HG03108 (cell line): Measurements from ENCODE around the gene PES1.
"Not testable (repeated sequence)": the region's sequence is repeated elsewhere in the genome, so short reads cannot be mapped to it uniquely, and the experiment has no call there.

Source experiments
- ATAC-seq: cut with Tn5 transposase; IDR thresholded peaks from one replicate; pipeline ENCODE4 v1.9.1; 2021; ENCODE audit warnings: moderate library complexity; ENCODE audit not compliant: unreplicated experiment

Gene PES1

GRCh38 chr22:30578481-30578880, 13.2 kb downstream of the PES1 start:
- ATAC-seq = no peak

GRCh38 chr22:30575859-30576258, 15.9 kb downstream of the PES1 start:
- ATAC-seq = no peak

DNA sequence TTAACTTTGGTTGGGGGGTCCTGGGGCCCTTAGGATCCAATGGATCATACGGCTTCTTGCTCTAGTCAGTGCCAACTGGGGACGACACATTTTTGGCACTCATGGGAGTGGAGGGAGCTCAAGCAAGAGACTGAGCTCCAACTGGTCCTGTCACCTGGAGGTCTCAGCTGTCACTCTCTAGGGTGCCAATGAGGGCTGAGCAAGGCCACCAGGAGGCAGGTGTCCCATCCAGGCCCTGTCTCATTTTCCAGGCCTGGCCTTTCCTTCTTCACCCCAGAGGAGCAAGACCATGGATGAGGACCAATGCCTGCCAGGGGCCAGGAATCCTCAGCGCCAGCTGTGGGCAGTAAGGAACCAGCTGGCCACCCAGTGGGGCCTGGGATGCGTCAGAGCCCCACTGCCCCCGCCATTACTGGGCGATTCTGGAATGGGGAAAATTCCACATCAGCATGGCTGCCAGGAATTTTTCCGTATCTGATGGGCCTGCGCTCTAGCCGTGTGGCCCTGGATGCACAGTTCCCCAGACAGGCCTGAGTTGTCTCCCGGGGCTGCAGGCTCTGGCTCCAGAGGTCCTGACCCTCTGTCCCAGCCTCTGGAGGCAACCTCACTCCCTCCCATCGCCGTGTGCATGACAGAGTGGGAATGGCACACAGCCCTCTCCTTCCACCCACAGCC, 16.6 kb downstream of the PES1 start:
- no peak for ATAC-seq

DNA sequence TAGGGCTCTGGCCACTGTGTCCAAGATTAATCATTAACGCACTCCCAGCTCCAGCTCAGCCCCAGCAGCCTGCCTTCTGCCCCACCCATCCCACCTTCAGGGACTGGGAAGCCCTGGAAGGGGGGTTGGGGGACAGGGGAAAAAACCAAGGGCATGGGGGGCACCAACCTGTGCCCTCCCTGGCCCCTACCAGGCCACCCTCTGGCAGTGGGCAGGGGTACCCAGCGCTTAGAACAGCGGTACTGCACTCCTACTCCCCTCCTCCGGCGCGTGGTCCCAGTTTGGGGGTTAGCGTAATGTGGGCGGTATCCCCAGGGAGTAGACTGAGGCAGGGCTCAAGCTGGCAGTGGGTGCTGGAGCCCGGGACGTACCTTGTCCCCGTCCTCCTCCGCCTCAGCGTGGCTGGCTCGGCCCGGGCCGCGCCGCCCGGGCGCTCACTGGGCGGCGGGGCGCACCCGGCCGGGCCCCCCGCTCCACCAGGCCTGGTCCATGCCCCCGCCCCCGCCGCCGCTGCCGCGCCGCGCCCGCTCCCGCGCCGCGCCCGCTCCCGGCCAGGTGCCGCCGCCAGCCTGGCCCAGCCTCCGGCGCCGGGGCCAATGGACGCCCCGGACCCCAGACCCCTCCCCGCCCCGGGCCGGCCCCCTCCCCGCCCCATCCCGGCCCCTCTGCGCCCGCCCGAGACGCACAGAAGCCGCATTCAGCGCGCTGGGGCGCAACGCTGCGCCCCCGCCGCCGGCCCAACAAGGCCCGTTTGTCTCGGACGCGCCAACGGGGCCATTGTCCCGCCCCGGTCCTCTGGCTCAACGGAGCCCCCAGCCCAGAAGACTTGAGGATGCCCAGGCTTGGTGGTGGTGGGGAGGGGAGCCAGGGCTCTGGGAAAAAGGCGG, 17.4 kb downstream of the PES1 start, which contains the start of gene GAL3ST1:
Gene GAL3ST1, minus strand, starts transcription at position 571 of the 887 bp plus-strand sequence. CDS start 17,273 bp downstream, outside the sequence.
- ATAC-seq = no peak

GRCh38 chr22:30573594-30574094, 18.1 kb downstream of the PES1 start:
- ATAC-seq = no peak

GRCh38 chr22:30572840-30573593, 18.7 kb downstream of the PES1 start:
- ATAC-seq = no peak

DNA sequence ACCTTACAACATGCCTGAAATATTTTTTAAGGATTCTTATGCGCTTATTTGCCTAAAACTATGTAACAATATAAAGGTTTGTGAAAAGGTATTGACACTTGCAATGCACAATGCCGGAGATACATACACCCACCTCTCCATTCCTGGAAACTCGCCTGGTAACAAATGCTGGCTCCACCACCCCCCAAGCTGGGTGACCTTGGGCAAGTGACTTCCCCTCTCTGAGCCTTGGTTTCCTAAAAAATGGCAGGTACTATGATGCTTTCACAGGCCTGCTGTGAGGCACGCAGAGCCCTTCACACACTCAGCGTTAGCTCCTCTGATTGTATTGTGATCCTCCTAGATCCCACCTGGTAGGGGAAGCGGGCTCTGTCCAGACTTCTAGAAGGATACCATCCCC, 19.5 kb downstream of the PES1 start:
- no peak for ATAC-seq

DNA sequence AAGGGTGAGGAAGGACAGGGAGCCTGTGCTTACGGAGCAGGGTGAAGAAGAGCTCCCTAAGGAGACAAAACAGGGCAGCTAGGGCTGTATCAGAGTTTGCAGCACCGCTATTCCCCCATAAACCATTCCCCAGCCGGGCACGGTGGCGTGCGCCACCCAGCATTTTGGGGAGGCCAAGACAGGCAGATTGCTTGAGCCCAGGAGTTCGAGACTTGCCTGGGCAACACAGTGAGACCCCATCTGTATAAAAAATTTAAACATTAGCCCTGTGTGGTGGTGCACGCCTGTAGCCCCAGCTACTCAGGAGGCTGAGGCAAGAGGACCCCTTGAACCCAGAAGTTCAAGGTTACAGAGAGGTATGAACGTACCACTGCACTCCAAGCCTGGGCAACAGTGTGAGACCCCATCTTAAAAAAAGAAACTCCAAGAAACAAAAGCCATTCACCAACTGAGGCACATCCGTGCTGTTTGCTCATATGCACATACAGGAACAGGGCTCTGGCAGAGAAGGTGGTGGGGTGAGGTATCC, 22.0 kb downstream of the PES1 start:
- ATAC-seq = no peak

- no peak for ATAC-seq
Measured at GRCh38 chr22:30568137-30568805, 23.4 kb downstream of the PES1 start.

- ATAC-seq = not testable (repeated sequence)
Measured at GRCh38 chr22:30567277-30567676, 24.4 kb downstream of the PES1 start.

DNA sequence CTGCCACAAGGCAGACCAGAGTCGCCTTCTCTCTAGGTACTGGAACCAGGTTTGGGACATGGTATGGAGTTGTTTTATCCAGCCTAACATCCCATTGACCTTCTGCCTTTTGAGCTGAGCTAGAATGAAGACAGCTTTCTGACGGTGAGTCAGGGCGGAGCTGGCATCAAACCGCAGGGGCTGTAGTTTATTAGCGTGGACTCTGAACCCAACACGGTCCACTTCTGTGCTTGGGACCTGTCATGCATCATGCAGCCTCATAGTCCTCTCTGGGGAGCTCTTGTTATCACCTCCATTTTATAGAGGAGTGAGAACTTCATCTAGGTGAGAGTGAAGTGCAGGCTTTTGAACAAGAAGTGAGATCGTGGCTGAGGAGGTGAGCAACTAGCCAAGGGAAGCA, 25.6 kb downstream of the PES1 start:
- no peak for ATAC-seq

- ATAC-seq = no peak
Measured at GRCh38 chr22:30565341-30565740, 26.4 kb downstream of the PES1 start.

DNA sequence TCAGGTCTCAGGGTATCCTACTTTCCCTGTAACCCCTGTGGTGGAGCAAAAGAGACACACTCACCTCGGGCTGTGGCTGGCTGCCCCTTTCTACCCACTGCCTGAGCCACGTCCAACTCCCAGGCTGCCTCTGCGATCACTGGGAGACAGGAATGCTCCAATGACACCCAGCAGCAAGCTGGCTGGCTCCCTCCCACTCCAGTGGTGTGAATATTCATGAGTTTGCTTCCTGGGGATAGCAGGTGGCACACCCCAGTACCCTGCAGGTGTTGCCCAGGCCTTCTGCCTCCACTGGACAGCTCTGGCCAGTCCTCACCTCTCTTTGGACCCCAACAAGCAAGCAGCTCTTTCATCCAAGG, 27.0 kb downstream of the PES1 start:
- no peak for ATAC-seq

DNA sequence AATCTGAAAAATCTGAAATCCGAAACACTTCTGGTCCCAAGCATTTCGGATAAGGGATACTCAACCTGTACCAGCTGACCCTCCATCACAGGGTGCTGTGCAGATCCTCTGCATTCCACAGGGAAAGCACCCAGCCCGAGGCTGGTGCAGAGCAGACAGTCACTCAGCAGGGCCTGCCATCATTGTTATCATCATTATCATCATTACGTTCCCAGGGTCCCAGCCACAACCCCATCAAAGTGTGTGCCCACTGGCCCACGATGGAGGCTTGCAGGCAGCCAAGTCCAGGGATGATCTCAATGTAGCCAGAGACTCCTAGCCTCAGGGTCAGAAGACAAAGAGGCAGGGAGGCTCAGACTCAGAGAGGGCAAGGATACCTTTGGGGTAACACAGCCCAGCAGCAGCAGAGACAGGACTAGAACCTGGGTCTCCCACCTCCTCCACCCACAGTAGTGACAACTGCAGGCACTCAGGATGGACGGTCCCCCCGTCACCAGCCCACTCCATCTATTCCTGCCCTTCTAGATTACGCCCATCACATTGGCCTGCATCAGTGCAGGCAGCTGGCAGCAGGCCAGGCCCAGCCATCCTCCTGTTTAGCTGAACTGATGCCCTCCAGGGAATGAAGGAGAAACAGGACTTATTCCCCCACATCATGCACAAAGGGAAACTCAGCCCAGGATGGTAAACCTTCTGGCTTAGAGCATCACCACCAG, 27.5 kb downstream of the PES1 start:
- ATAC-seq = no peak

- ATAC-seq = no peak
Measured at GRCh38 chr22:30562366-30562765, 29.3 kb downstream of the PES1 start.

DNA sequence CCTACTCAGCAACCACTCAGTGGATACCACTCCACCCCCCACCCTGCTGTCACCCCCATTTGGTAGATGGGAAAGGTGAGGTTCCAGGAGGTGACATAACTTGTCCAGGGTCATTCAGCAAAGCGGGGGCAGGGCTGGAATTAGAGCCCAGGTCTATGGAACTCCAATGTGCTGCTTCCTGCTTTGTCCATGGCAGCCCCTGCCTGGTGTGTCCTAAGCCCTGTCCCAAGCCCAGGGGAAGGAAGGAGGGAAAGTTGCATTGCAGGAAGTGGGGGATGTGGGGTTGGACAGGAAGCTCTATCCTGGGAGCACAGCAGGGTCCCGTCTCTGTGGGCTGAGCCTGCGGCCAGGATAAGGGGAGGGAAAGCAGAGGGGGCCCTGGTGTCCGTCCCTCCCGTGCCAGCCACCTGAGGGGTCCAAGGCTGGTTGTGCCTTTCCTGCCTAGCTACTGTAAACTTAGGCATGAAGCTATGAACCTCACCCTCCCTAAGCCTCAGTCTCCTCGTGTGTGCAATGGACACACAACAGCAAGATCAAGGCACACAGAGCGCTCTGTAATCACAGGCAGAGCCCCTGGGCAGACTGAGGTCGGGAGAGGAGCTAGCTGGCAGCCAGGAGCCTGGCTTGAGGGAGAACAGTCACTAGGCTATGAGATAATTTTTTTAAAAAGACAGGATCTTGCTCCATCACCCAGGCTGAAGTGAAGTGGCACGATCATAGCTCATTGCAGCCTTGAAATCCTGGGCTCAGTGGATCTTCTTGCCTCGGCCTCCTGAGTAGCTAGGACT, 30.1 kb downstream of the PES1 start:
- ATAC-seq = no peak

DNA sequence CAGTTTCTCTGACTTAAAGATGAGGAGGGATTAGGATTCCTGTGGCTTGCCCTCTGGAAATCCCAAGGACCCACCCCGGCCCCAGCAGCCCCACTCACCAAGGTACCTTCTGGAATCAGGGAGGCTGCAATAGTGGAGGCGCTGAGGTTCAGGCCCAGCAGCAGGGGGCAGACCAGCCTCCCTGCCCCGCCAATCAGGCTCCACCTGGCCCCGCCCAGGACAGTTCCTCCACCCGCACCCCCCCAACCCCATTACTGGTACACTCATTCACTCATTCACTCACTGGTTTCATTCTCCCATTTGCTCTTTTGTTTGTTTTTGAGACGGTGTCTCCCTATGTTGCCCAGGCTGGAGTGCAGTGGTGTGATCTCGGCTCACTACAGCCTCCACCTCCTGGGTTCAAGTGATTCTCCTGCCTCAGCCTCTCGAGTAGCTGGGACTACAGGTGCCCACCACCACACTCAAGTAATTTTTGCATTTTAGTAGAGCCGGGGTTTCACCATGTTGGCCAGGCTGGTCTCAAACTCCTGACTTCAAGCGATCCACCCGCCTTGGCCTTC, 31.0 kb downstream of the PES1 start:
- not testable (repeated sequence) for ATAC-seq

GRCh38 chr22:30559889-30560288, 31.8 kb downstream of the PES1 start:
- ATAC-seq = no peak

GRCh38 chr22:30557243-30557642, 34.5 kb downstream of the PES1 start:
- no peak for ATAC-seq
